Neural crest cell (in vitro differentiated cells): ENCODE data around the gene EXOC4. TPM values are rescaled to one million over a fixed set of nuclear protein-coding genes. Genes with fewer than 3 reads are reported as not detected.

ENCODE experiments used
- DNase-seq: peaks from one replicate; pipeline ENCODE4 v3.0.0; 2021; ENCODE audit warnings: low read depth, mixed read lengths, low spot score
- H3K27ac Mint-ChIP-seq: one replicate; pipeline ENCODE4 v1.8.0; 2021; ENCODE audit warnings: mild to moderate bottlenecking, mixed read lengths; ENCODE audit not compliant: unreplicated experiment
- H3K27me3 Mint-ChIP-seq: 2 replicates; pipeline ENCODE4 v1.8.0; 2021; ENCODE audit warnings: low read depth, mild to moderate bottlenecking, mixed read lengths
- H3K36me3 Mint-ChIP-seq: 2 replicates; pipeline ENCODE4 v1.8.0; 2021; ENCODE audit warnings: low read depth, mild to moderate bottlenecking, mixed read lengths
- H3K4me1 Mint-ChIP-seq: 2 replicates; pipeline ENCODE4 v1.8.0; 2021; ENCODE audit warnings: mixed read lengths
- H3K4me3 Mint-ChIP-seq: one replicate; pipeline ENCODE4 v1.8.0; 2021; ENCODE audit warnings: mild to moderate bottlenecking, mixed read lengths
- H3K9me3 Mint-ChIP-seq: 2 replicates; pipeline ENCODE4 v1.8.0; 2021; ENCODE audit warnings: mixed read lengths
- CTCF ChIP-seq: fragments of 200-600 bp; sonication (generic); conservative IDR thresholded peaks from 2 replicates; pipeline ENCODE4 v1.5.0; 2021; ENCODE audit warnings: antibody characterized with exemption, mild to moderate bottlenecking
- total RNA-seq: library from RNA; stranded (reverse); gene quantifications from 2 replicates; pipeline ENCODE4 v1.2.1, GENCODE V29; 2021

Gene EXOC4
- total RNA-seq, 1 donor from 2014 or later = 79.7 TPM

GRCh38 chr7:133609806-133610205 is 356.9 kb downstream of the EXOC4 start:
- no peaks in the 10 kb centered on the region for H3K27me3 Mint-ChIP-seq
- DNase-seq = no peak

DNA sequence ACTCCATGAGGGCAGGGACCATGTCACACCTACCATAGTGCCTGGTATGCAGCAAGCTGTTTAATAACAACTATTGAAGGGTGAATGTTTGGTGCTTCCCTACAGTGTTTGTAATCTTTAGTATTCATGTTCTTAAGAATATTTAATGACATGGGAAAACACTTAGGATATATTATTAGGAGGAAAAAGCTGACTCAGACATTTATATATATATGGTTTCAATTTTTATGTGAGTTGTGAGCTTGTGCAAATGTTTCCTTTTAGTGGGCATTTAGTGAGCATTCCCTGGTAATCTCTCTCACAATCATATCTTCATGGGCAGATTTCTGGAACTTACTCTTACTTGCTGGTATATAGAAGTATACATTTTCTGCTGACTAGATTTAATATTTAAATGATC is 359.1 kb downstream of the EXOC4 start:
- no peak overlapping the region for H3K4me3 Mint-ChIP-seq
- H3K36me3 Mint-ChIP-seq = peaks cover 3% of the 10 kb centered on the region
- H3K9me3 Mint-ChIP-seq = peaks cover 3% of the 10 kb centered on the region
- no peak for DNase-seq
- no peaks in the 10 kb centered on the region for H3K27me3 Mint-ChIP-seq
- H3K27ac Mint-ChIP-seq = no peak overlapping the region
- H3K4me1 Mint-ChIP-seq = peaks cover 9% of the 10 kb centered on the region
- no peak for TF ChIP-seq CTCF

More at GRCh38 chr7:133609806-133610205, 356.9 kb downstream of the EXOC4 start:
- no peak for TF ChIP-seq CTCF
- peaks cover 3% of the 10 kb centered on the region for H3K36me3 Mint-ChIP-seq
- peaks cover 5% of the 10 kb centered on the region for H3K4me1 Mint-ChIP-seq
- H3K9me3 Mint-ChIP-seq = peaks cover 3% of the 10 kb centered on the region
- no peak overlapping the region for H3K4me3 Mint-ChIP-seq
- H3K27ac Mint-ChIP-seq = no peak overlapping the region

DNA sequence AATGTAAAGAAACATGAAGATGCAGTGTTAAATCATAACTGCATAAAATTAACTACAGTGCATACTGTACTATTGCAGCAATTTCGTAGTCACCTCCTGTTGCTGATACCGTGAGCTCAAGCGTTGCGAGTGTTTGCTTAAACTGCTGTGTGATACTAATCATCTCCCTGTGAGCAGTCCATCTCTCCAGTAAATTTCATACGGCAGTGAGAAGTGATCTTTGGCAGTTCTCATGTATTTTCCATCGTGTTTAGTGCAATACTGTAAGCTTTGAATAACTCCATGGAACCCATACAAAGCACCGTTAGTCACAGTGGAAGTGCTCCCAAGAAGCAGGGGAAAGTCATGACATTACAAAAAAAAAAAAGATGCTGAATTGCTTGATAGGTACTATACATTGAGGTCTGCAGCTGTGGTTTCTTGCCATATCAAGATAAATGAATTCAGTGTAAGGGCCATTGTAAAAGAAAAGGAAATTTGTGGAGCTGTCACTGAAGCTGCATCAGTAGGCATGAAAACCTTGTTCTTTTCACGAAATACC is 360.4 kb downstream of the EXOC4 start:
- Mint-ChIP-seq H3K27me3 (no peaks in the 10 kb centered on the region), H3K27ac (no peak overlapping the region), H3K4me3 (no peak overlapping the region), H3K4me1 (peaks cover 9% of the 10 kb centered on the region), H3K36me3 (peaks cover 3% of the 10 kb centered on the region), H3K9me3 (peaks cover 3% of the 10 kb centered on the region)
- DNase-seq = no peak
- no peak for TF ChIP-seq CTCF

DNA sequence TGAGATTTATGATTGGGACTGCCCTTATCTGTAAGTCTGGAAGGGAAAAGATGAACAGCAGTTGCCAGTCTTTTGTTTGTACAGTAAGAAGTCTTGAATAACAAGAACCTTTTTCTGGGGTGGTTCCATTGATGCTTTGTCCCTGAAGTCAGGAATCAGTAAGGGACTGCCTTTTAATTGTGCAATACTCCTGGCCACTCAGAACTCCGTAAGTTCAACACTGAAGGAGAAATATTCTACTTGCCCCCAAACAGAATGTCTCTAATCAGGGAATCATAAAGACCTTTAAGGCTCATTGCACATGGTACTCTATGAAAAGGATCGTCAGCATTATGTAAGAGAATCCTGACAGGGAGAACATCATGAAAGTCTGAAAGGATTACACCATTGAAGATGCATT is 361.4 kb downstream of the EXOC4 start:
- Mint-ChIP-seq H3K36me3 (peaks cover 3% of the 10 kb centered on the region), H3K9me3 (peaks cover 3% of the 10 kb centered on the region), H3K4me3 (no peak overlapping the region), H3K4me1 (peaks cover 9% of the 10 kb centered on the region), H3K27me3 (no peaks in the 10 kb centered on the region), H3K27ac (no peak overlapping the region)
- DNase-seq = no peak
- no peak for TF ChIP-seq CTCF

- H3K36me3 Mint-ChIP-seq = no peaks in the 10 kb centered on the region
- H3K9me3 Mint-ChIP-seq = no peaks in the 10 kb centered on the region
- TF ChIP-seq CTCF = no peak
- H3K27ac Mint-ChIP-seq = no peak overlapping the region
- H3K4me3 Mint-ChIP-seq = no peak overlapping the region
- H3K4me1 Mint-ChIP-seq = peaks cover 4% of the 10 kb centered on the region
- no peaks in the 10 kb centered on the region for H3K27me3 Mint-ChIP-seq
- no peak for DNase-seq
These were observed 366.1 kb downstream of the EXOC4 start for GRCh38 chr7:133618970-133619369.
